ENCODE results near the gene NKD2.

The NKD2 gene

GRCh38 chr5:1057485-1058082, 49.0 kb downstream of the NKD2 start:
- no peaks in the 10 kb centered on the region for H3K36me3 ChIP-seq (ENCODE audit: control insufficient read depth, low read length)
- no peaks in the 10 kb centered on the region for H3F3A ChIP-seq (ENCODE audit: control insufficient read depth, insufficient read depth)
- H3K4me2 ChIP-seq (ENCODE audit: low read length) = no peak overlapping the region
- H3K9me2 ChIP-seq (replicated peaks; ENCODE audit: control insufficient read depth, low read length) = no peaks in the 10 kb centered on the region
- no peak overlapping the region for H3K27ac ChIP-seq (ENCODE audit: low read depth, low read length)
- H3K27me3 ChIP-seq (ENCODE audit: control insufficient read depth, low read length) = no peaks in the 10 kb centered on the region
- H3K9me3 ChIP-seq (ENCODE audit: control insufficient read depth, insufficient read depth, low read length) = no peaks in the 10 kb centered on the region
- H4K20me1 ChIP-seq (ENCODE audit: control insufficient read depth, insufficient read depth, low read depth, low read length) = no peaks in the 10 kb centered on the region
- no peaks in the 10 kb centered on the region for H3K4me1 ChIP-seq (ENCODE audit: control insufficient read depth, low read length)
- no peak for TF ChIP-seq EZH2phosphoT487 (IDR thresholded peaks at IDR 0.05; ENCODE audit: borderline replicate concordance, low read length)
- H3K4me3 ChIP-seq (ENCODE audit: low read length) = no peak overlapping the region
- no peaks in the 10 kb centered on the region for H3K79me2 ChIP-seq (ENCODE audit: control insufficient read depth, low read length)

- Histone ChIP-seq H3K4me1 (ENCODE audit: control insufficient read depth, low read length) (no peaks in the 10 kb centered on the region), H3K79me2 (ENCODE audit: control insufficient read depth, low read length) (no peaks in the 10 kb centered on the region), H3K9me2 (replicated peaks; ENCODE audit: control insufficient read depth, low read length) (no peaks in the 10 kb centered on the region), H3K27me3 (ENCODE audit: control insufficient read depth, low read length) (no peaks in the 10 kb centered on the region), H3K4me3 (ENCODE audit: low read length) (no peak overlapping the region), H3K4me2 (ENCODE audit: low read length) (no peak overlapping the region), H3K9me3 (ENCODE audit: control insufficient read depth, insufficient read depth, low read length) (no peaks in the 10 kb centered on the region), H3K27ac (ENCODE audit: low read depth, low read length) (no peak overlapping the region), H4K20me1 (ENCODE audit: control insufficient read depth, insufficient read depth, low read depth, low read length) (no peaks in the 10 kb centered on the region), H3F3A (ENCODE audit: control insufficient read depth, insufficient read depth) (no peaks in the 10 kb centered on the region), H3K36me3 (ENCODE audit: control insufficient read depth, low read length) (no peaks in the 10 kb centered on the region)
- TF ChIP-seq CTCF (IDR thresholded peaks at IDR 0.05; ENCODE audit: low read depth, low read length, poor library complexity, severe bottlenecking) (no peak), EZH2phosphoT487 (IDR thresholded peaks at IDR 0.05; ENCODE audit: borderline replicate concordance, low read length) (no peak)
These were observed 49.7 kb downstream of the NKD2 start for GRCh38 chr5:1058083-1058945.

GRCh38 chr5:1058988-1059883, 50.6 kb downstream of the NKD2 start:
- Histone ChIP-seq H3K79me2 (ENCODE audit: control insufficient read depth, low read length) (no peaks in the 10 kb centered on the region), H3K27me3 (ENCODE audit: control insufficient read depth, low read length) (no peaks in the 10 kb centered on the region), H3K36me3 (ENCODE audit: control insufficient read depth, low read length) (no peaks in the 10 kb centered on the region), H3K9me2 (replicated peaks; ENCODE audit: control insufficient read depth, low read length) (no peaks in the 10 kb centered on the region), H3F3A (ENCODE audit: control insufficient read depth, insufficient read depth) (no peaks in the 10 kb centered on the region), H3K4me3 (ENCODE audit: low read length) (no peak overlapping the region), H4K20me1 (ENCODE audit: control insufficient read depth, insufficient read depth, low read depth, low read length) (no peaks in the 10 kb centered on the region), H3K4me1 (ENCODE audit: control insufficient read depth, low read length) (no peaks in the 10 kb centered on the region), H3K4me2 (ENCODE audit: low read length) (no peak overlapping the region), H3K27ac (ENCODE audit: low read depth, low read length) (no peak overlapping the region), H3K9me3 (ENCODE audit: control insufficient read depth, insufficient read depth, low read length) (no peaks in the 10 kb centered on the region)
- TF ChIP-seq EZH2phosphoT487 (IDR thresholded peaks at IDR 0.05; ENCODE audit: borderline replicate concordance, low read length) = no peak

GRCh38 chr5:1059884-1060263, 51.3 kb downstream of the NKD2 start:
- no peaks in the 10 kb centered on the region for H4K20me1 ChIP-seq (ENCODE audit: control insufficient read depth, insufficient read depth, low read depth, low read length)

More at GRCh38 chr5:1059884-1060263, 51.3 kb downstream of the NKD2 start:
- Histone ChIP-seq H3K4me2 (ENCODE audit: low read length) (no peak overlapping the region), H3K79me2 (ENCODE audit: control insufficient read depth, low read length) (no peaks in the 10 kb centered on the region), H3K4me3 (ENCODE audit: low read length) (no peak overlapping the region), H3K9me2 (replicated peaks; ENCODE audit: control insufficient read depth, low read length) (no peaks in the 10 kb centered on the region), H3F3A (ENCODE audit: control insufficient read depth, insufficient read depth) (no peaks in the 10 kb centered on the region), H3K27me3 (ENCODE audit: control insufficient read depth, low read length) (no peaks in the 10 kb centered on the region), H3K9me3 (ENCODE audit: control insufficient read depth, insufficient read depth, low read length) (no peaks in the 10 kb centered on the region), H3K4me1 (ENCODE audit: control insufficient read depth, low read length) (no peaks in the 10 kb centered on the region), H3K36me3 (ENCODE audit: control insufficient read depth, low read length) (no peaks in the 10 kb centered on the region), H3K27ac (ENCODE audit: low read depth, low read length) (no peak overlapping the region)
- no peak for TF ChIP-seq CTCF (IDR thresholded peaks at IDR 0.05; ENCODE audit: low read depth, low read length, poor library complexity, severe bottlenecking)
- TF ChIP-seq EZH2phosphoT487 (IDR thresholded peaks at IDR 0.05; ENCODE audit: borderline replicate concordance, low read length) = no peak

Data from DOHH2 (cell line).